Mesenchymal stem cell (in vitro differentiated cells and primary cell): ENCODE data around the gene RCAN1.

Experiments used
- DNase-seq: peaks from one replicate; pipeline ENCODE4 v3.0.0-alpha.2; 2013
- H2AFZ ChIP-seq: one replicate; pipeline ENCODE4 v1.6.1; 2013; ENCODE audit warnings: low read depth, mild to moderate bottlenecking, control low read depth, inconsistent platforms, low read length, moderate library complexity
- H2AK5ac ChIP-seq: 2 replicates; pipeline ENCODE4 v1.6.1; 2013; ENCODE audit warnings: low read length, moderate library complexity, mild to moderate bottlenecking, inconsistent platforms; ENCODE audit not compliant: severe bottlenecking
- H2BK120ac ChIP-seq: one replicate; pipeline ENCODE4 v1.6.1; 2013; ENCODE audit warnings: low read depth, mild to moderate bottlenecking, inconsistent platforms, low read length, moderate library complexity
- H2BK12ac ChIP-seq, 2 experiments: one replicate each; pipeline ENCODE4 v1.6.1; 2013; ENCODE audit warnings: inconsistent platforms in 2 of 2, low read length in 2 of 2, mild to moderate bottlenecking in 2 of 2, moderate library complexity in 2 of 2, control low read depth in 1 of 2
- H2BK15ac ChIP-seq: one replicate; pipeline ENCODE4 v1.6.1; 2013; ENCODE audit warnings: mild to moderate bottlenecking, low read depth, inconsistent platforms; ENCODE audit not compliant: poor library complexity, severe bottlenecking
- H2BK5ac ChIP-seq: 2 replicates; pipeline ENCODE4 v1.6.1; 2013; ENCODE audit warnings: low read depth, mild to moderate bottlenecking, low read length, control low read depth, inconsistent platforms; ENCODE audit not compliant: poor library complexity, severe bottlenecking
- H3K14ac ChIP-seq, 2 experiments: one replicate each; pipeline ENCODE4 v1.6.1; 2013; ENCODE audit warnings: inconsistent platforms in 2 of 2, low read length in 2 of 2, control low read depth in 1 of 2, mild to moderate bottlenecking in 1 of 2, moderate library complexity in 1 of 2
- H3K18ac ChIP-seq, 2 experiments: one replicate each; pipeline ENCODE4 v1.6.1; 2013; ENCODE audit warnings: inconsistent platforms in 2 of 2, low read length in 2 of 2, control low read depth in 1 of 2, low read depth in 1 of 2, mild to moderate bottlenecking in 1 of 2
- H3K23ac ChIP-seq, 2 experiments: one replicate each; pipeline ENCODE4 v1.6.1; 2013; ENCODE audit warnings: inconsistent platforms in 2 of 2, low read length in 2 of 2, mild to moderate bottlenecking in 2 of 2, moderate library complexity in 2 of 2, control low read depth in 1 of 2
- H3K27ac ChIP-seq: 2 replicates; pipeline ENCODE4 v1.5.1; 2013; ENCODE audit warnings: mild to moderate bottlenecking, moderate library complexity, low read length, control low read depth, inconsistent platforms; ENCODE audit not compliant: poor library complexity, severe bottlenecking
- H3K27me3 ChIP-seq, 2 experiments: 2 replicates each; pipeline versions ENCODE4 v1.6.1 to v1.7.0; 2013; ENCODE audit warnings: low read length in 2 of 2, mild to moderate bottlenecking in 2 of 2, moderate library complexity in 2 of 2, control low read depth in 1 of 2, inconsistent platforms in 1 of 2; ENCODE audit not compliant: control insufficient read depth in 1 of 2, insufficient read depth in 1 of 2
- H3K36me3 ChIP-seq, 2 experiments: 2 replicates each; pipeline versions ENCODE4 v1.6.1 to v1.7.0; 2013; ENCODE audit warnings: low read length in 2 of 2, control low read depth in 1 of 2, inconsistent platforms in 1 of 2, low read depth in 1 of 2, mild to moderate bottlenecking in 1 of 2; ENCODE audit not compliant: insufficient read depth in 2 of 2, control insufficient read depth in 1 of 2
- H3K4ac ChIP-seq, 2 experiments: one replicate each; pipeline ENCODE4 v1.6.1; 2013; ENCODE audit warnings: inconsistent platforms in 2 of 2, low read length in 2 of 2, mild to moderate bottlenecking in 2 of 2, moderate library complexity in 2 of 2, control low read depth in 1 of 2, low read depth in 1 of 2
- H3K4me1 ChIP-seq: 2 replicates; pipeline ENCODE4 v1.6.1; 2013; ENCODE audit warnings: low read depth, low read length, control low read depth; ENCODE audit not compliant: control insufficient read depth, insufficient read depth
- H3K4me2 ChIP-seq: 2 replicates; pipeline ENCODE4 v1.6.1; 2013; ENCODE audit warnings: low read length, mild to moderate bottlenecking, inconsistent platforms; ENCODE audit not compliant: poor library complexity, severe bottlenecking
- H3K4me3 ChIP-seq, 2 experiments: 2 replicates each; pipeline versions ENCODE4 v1.5.1 to v1.7.0; 2013; ENCODE audit warnings: low read length in 2 of 2, mild to moderate bottlenecking in 2 of 2, control low read depth in 1 of 2, low read depth in 1 of 2; ENCODE audit not compliant: insufficient read depth in 1 of 2
- H3K79me1 ChIP-seq: replicated peaks from 2 replicates; pipeline ENCODE4 v1.6.1; 2013; ENCODE audit warnings: mild to moderate bottlenecking, control low read depth, low read length, inconsistent platforms; ENCODE audit not compliant: poor library complexity, severe bottlenecking
- H3K9ac ChIP-seq: 2 replicates; pipeline ENCODE4 v1.7.0; 2013; ENCODE audit warnings: mild to moderate bottlenecking, low read length, moderate library complexity
- H3K9me3 ChIP-seq: 2 replicates; pipeline ENCODE4 v1.7.0; 2013; ENCODE audit warnings: mild to moderate bottlenecking, low read length; ENCODE audit not compliant: control insufficient read depth
- H4K8ac ChIP-seq: one replicate; pipeline ENCODE4 v1.6.1; 2013; ENCODE audit warnings: inconsistent platforms, mild to moderate bottlenecking, low read length, moderate library complexity
- H4K91ac ChIP-seq: one replicate; pipeline ENCODE4 v1.6.1; 2013; ENCODE audit warnings: mild to moderate bottlenecking, low read length, inconsistent platforms
- WGBS: methylation state at CpG from one replicate; pipeline ENCODE4 v1.1.7; 2013; ENCODE audit warnings: mixed read lengths; 5-methylcytosine and 5-hydroxymethylcytosine counted together

RCAN1 gene

GRCh38 chr21:34621434-34622350, 6.8 kb upstream of the RCAN1 start:
- H3K4me2 ChIP-seq: no peak overlapping the region
- no peaks in the 10 kb centered on the region for H3K4me1 ChIP-seq
- H2BK12ac ChIP-seq: no peak overlapping the region
- H3K36me3 ChIP-seq: no peaks in the 10 kb centered on the region
- no peak overlapping the region for H3K27ac ChIP-seq
- no peaks in the 10 kb centered on the region for H3K79me1 ChIP-seq
- no peaks in the 10 kb centered on the region for H3K9me3 ChIP-seq
- DNase-seq: no peak
- no peak overlapping the region for H2AFZ ChIP-seq
- H2BK5ac ChIP-seq: no peak overlapping the region
- H3K4me3 ChIP-seq: no peak overlapping the region
- no peak overlapping the region for H3K9ac ChIP-seq
- no peak overlapping the region for H3K4ac ChIP-seq
- no peak overlapping the region for H3K23ac ChIP-seq
- no peak overlapping the region for H3K14ac ChIP-seq
- H4K8ac ChIP-seq: no peak overlapping the region
- no peak overlapping the region for H4K91ac ChIP-seq
- H2AK5ac ChIP-seq: no peak overlapping the region
- H2BK120ac ChIP-seq: no peak overlapping the region
- H2BK15ac ChIP-seq: no peak overlapping the region
- H3K27me3 ChIP-seq: peaks cover 15 to 37% of the 10 kb centered on the region in 2 experiments
- no peak overlapping the region for H3K18ac ChIP-seq
- WGBS: 82% methylated on average over 4 of the region's 4 CpGs

DNA sequence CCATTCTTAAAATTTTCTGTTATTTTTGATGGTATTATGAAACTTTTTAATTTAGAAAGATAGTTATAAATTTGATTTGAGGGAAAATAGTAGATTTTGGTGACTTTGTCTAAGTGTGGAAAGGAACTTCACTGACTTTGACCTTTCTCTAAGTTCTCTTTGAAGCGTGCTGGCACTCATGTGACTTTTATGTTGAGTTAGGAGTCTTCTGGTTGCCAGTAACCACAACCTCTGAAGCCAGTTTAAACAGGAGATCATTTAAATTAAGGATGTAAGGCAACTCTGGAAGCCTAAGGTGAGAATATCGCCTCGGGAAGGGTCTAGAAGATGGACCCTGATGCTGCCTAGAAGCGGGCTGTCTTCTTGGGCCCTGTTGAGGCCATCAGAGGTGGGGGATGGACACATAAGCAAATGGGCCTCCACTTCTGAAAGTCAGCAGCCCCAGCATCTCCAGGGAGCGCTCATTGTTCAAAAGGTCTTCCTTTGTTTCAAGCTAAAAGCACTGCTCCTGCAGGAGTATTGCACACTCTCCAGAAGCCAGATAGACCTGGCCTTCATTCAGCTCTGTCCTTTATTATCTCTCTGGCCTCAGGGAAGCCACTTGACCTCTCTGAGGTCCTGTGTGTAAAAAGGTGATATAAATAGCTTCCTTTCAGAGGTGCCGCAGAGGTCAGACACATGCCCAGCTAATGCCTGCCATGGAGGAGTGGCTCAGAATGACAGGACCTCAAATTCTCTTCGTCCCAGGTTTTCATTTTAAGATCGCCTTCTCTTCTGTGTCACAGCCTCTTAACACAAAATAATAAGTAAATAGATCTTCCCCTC, 5.1 kb upstream of the RCAN1 start:
- Histone ChIP-seq H3K14ac (no peak overlapping the region), H3K23ac (no peak overlapping the region), H3K4ac (no peak overlapping the region), H3K27ac (no peak overlapping the region), H2BK120ac (no peak overlapping the region), H3K9me3 (no peaks in the 10 kb centered on the region), H2BK15ac (no peak overlapping the region), H4K91ac (no peak overlapping the region), H3K79me1 (no peaks in the 10 kb centered on the region), H3K4me3 (no peak overlapping the region), H4K8ac (no peak overlapping the region), H3K36me3 (no peaks in the 10 kb centered on the region), H3K4me1 (no peaks in the 10 kb centered on the region), H3K9ac (no peak overlapping the region), H3K4me2 (no peak overlapping the region), H2AFZ (no peak overlapping the region), H3K18ac (no peak overlapping the region), H2AK5ac (no peak overlapping the region), H2BK12ac (no peak overlapping the region), H3K27me3 (peaks cover 9 to 22% of the 10 kb centered on the region in 2 experiments), H2BK5ac (no peak overlapping the region)
- 82% methylated on average over 8 of the region's 8 CpGs for WGBS
- no peak for DNase-seq

DNA sequence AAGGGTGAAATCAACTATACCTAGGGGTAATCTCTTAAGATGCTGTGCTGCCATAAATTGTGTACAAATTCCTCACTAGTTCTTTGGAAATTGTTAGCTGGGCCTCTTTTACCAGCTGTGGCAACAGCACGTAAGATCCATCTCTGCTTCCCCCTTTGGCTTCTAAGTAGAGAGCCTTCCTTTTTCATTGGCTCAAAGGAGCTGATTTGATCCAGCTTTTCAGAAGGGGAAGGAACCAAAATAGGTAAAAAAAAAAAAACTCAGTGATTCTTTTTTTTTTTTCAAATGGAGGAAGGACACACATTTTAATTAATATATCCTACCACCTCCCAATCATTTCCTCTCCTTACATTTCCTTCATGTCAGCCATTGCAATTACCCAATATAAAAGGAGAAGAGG, 4.0 kb upstream of the RCAN1 start:
- H3K4ac ChIP-seq: no peak overlapping the region
- no peak overlapping the region for H2BK120ac ChIP-seq
- H3K14ac ChIP-seq: no peak overlapping the region
- H3K9me3 ChIP-seq: no peaks in the 10 kb centered on the region
- no peaks in the 10 kb centered on the region for H3K36me3 ChIP-seq
- H3K79me1 ChIP-seq: peaks cover 2% of the 10 kb centered on the region
- no peak overlapping the region for H3K27ac ChIP-seq
- no peak overlapping the region for H2BK12ac ChIP-seq
- H3K18ac ChIP-seq: no peak overlapping the region
- no peak for DNase-seq
- no peak overlapping the region for H3K9ac ChIP-seq
- no peak overlapping the region for H4K8ac ChIP-seq
- H3K23ac ChIP-seq: no peak overlapping the region
- H3K4me1 ChIP-seq: peaks cover 5% of the 10 kb centered on the region
- no peak overlapping the region for H2BK15ac ChIP-seq
- 100% methylated on average over 1 of the region's 1 CpG for WGBS
- H2AFZ ChIP-seq: no peak overlapping the region
- no peak overlapping the region for H3K4me3 ChIP-seq
- H4K91ac ChIP-seq: no peak overlapping the region
- H2BK5ac ChIP-seq: no peak overlapping the region
- H3K4me2 ChIP-seq: no peak overlapping the region
- peaks cover 9 to 22% of the 10 kb centered on the region in 2 experiments for H3K27me3 ChIP-seq
- H2AK5ac ChIP-seq: no peak overlapping the region

DNA sequence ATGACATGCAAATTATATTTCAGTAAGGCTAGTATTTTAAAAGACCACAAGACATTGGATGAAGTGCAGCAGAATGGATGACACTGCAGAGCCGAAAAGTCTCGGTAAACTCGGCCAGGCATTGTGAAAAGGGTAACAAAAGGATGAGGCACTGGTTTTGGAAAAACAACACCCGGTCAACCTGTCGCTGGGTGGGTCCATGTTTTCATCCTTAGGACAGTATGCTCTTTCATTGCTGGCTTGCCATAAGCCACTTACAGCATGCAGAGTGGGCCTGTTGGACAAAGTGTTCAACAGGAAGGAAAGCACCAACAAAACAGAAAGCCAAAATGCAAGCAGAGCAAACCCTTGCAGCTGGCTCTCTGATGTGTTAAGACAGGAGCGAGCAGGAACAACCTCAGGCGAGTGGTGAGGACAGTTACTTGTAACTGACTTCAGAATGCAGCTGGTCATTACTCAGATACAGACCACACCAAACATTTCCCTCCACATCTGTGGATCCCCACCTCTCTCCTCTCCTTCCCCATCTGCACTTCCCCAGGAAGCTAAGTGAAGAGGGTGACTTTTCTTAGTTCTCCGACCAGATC, 2.9 kb upstream of the RCAN1 start:
- Histone ChIP-seq H4K8ac (no peak overlapping the region), H3K79me1 (peaks cover 3% of the 10 kb centered on the region), H3K23ac (no peak overlapping the region), H2BK15ac (no peak overlapping the region), H3K4ac (no peak overlapping the region), H3K4me2 (no peak overlapping the region), H3K27ac (no peak overlapping the region), H3K18ac (no peak overlapping the region), H3K36me3 (no peaks in the 10 kb centered on the region), H3K4me3 (no peak overlapping the region), H2BK120ac (no peak overlapping the region), H4K91ac (no peak overlapping the region), H2AK5ac (no peak overlapping the region), H3K9ac (no peak overlapping the region), H2BK12ac (no peak overlapping the region), H2BK5ac (no peak overlapping the region), H3K27me3 (peaks cover 0 to 22% of the 10 kb centered on the region in 2 experiments), H3K4me1 (peaks cover 6% of the 10 kb centered on the region), H3K14ac (no peak overlapping the region), H2AFZ (no peak overlapping the region), H3K9me3 (no peaks in the 10 kb centered on the region)
- 87% methylated on average over 8 of the region's 8 CpGs for WGBS
- no peak for DNase-seq
